ENCODE measurements around the gene CNN2. TPM values are rescaled to one million over a fixed set of nuclear protein-coding genes. Genes with fewer than 3 reads are reported as not detected.

Gene CNN2
- total RNA-seq, 1 experiment from 2014 or later = 524 TPM

GRCh38 chr19:1064661-1065605, 38.5 kb downstream of the CNN2 start:
- Histone ChIP-seq H3K27me3 (ENCODE audit: insufficient read depth, low read length) (no peaks in the 10 kb centered on the region; the same call in 1 of the 2 replicates), H4K5ac (ENCODE audit: insufficient read length, low read depth, low read length) (no peak overlapping the region)
- peak overlapping the region; percentile 59 to 80 for H3K4me3 Mint-ChIP-seq

More at GRCh38 chr19:1064661-1065605, 38.5 kb downstream of the CNN2 start:
- WGBS (ENCODE audit: extremely low coverage, insufficient read length, low lambda C conversion rate) = no CpG with 5 or more reads among the region's 60 CpGs
- H4K8ac ChIP-seq (replicated peaks; ENCODE audit: insufficient read length, low read depth, low read length) = no peak overlapping the region
- H3K14ac ChIP-seq (ENCODE audit: insufficient read depth, low read length) = no peak overlapping the region; the same call in 1 of the 2 replicates
- H3K9me3 Mint-ChIP-seq = no peaks in the 10 kb centered on the region
- no peak overlapping the region for H3T11ph ChIP-seq (ENCODE audit: low read length)
- peaks cover 22% of the 10 kb centered on the region for H3K23me2 ChIP-seq (ENCODE audit: insufficient read length, low read depth, low read length, poor library complexity, severe bottlenecking)
- no peaks in the 10 kb centered on the region for H3K9me3 ChIP-seq (ENCODE audit: control insufficient read depth, low read depth, low read length)
- H2BK20ac ChIP-seq (ENCODE audit: low read depth, low read length, poor library complexity, severe bottlenecking) = no peak overlapping the region
- H2BK12ac ChIP-seq (ENCODE audit: insufficient read length, low read depth, low read length) = no peak overlapping the region
- H3K4ac ChIP-seq (ENCODE audit: low read depth, low read length) = no peak overlapping the region
- no peak overlapping the region for H2AK5ac ChIP-seq (ENCODE audit: insufficient read length, low read length)
- H3K56ac ChIP-seq (ENCODE audit: insufficient read length, low read depth, low read length) = no peak overlapping the region
- peaks cover 11 to 35% of the 10 kb centered on the region in 2 experiments for H3K4me1 Mint-ChIP-seq
- H2AFZ ChIP-seq (ENCODE audit: low read length) = no peak overlapping the region
- no peak overlapping the region for H2BK120ac ChIP-seq (ENCODE audit: low read depth, low read length, poor library complexity, severe bottlenecking)
- peaks cover 31% of the 10 kb centered on the region for H3K27me3 Mint-ChIP-seq (ENCODE audit: low read depth)
- H3K36me3 Mint-ChIP-seq (ENCODE audit: insufficient read depth in 1 of 3, low read depth in 3 of 3) = peaks cover 0 to 2% (median 0%) of the 10 kb centered on the region in 3 experiments; a peak in 1 of 7 replicates
- H2BK5ac ChIP-seq (ENCODE audit: insufficient read length, low read length) = no peak overlapping the region
- peak; percentile 89 for TF ChIP-seq CTCF (conservative IDR thresholded peaks at IDR 0.05)
- H3K79me2 ChIP-seq (ENCODE audit: insufficient read depth, low read length) = no peaks in the 10 kb centered on the region
- peak; percentile 81 for DNase-seq
- H3K27ac ChIP-seq (ENCODE audit: insufficient read length, low read depth, low read length) = no peak overlapping the region
- no peak overlapping the region for H3K18ac ChIP-seq (ENCODE audit: insufficient read length, low read depth, low read length)
- no peak overlapping the region for H3K27ac Mint-ChIP-seq
- H2BK15ac ChIP-seq (ENCODE audit: low read depth, low read length) = no peak overlapping the region
- H3K4me1 ChIP-seq (ENCODE audit: insufficient read depth, low read length) = peaks cover 5% of the 10 kb centered on the region; the same call in 1 of the 2 replicates
- H3K4me2 ChIP-seq (ENCODE audit: insufficient read depth, insufficient read length, low read length) = peak overlapping the region; percentile 23
- H3K9ac ChIP-seq (ENCODE audit: extremely low read depth, insufficient read length, low read length) = no peak overlapping the region
- no peak overlapping the region for H4K91ac ChIP-seq (ENCODE audit: insufficient read length, low read depth, low read length)
- H3K23ac ChIP-seq (ENCODE audit: insufficient read length, low read depth, low read length) = no peak overlapping the region
- no peaks in the 10 kb centered on the region for H3K79me1 ChIP-seq (ENCODE audit: insufficient read depth, low read depth, low read length, poor library complexity, severe bottlenecking)
- no peaks in the 10 kb centered on the region for H4K20me1 ChIP-seq (ENCODE audit: control insufficient read depth, insufficient read depth, insufficient read length)

Measured in H9 (cell line).